GM21390 (cell line): Measurements from ENCODE around the gene PKD1L1.
"Not testable (repeated sequence)": the region's sequence is repeated elsewhere in the genome, so short reads cannot be mapped to it uniquely, and the experiment has no call there.

Experiments used
- ATAC-seq: cut with Tn5 transposase; IDR thresholded peaks from one replicate; pipeline ENCODE4 v1.9.1; 2021; ENCODE audit not compliant: unreplicated experiment

The PKD1L1 gene

GRCh38 chr7:47799524-47799923 lies 148.7 kb downstream of the PKD1L1 start:
- no peak for ATAC-seq

- ATAC-seq = no peak
Measured at GRCh38 chr7:47796347-47796746, 151.9 kb downstream of the PKD1L1 start.

DNA sequence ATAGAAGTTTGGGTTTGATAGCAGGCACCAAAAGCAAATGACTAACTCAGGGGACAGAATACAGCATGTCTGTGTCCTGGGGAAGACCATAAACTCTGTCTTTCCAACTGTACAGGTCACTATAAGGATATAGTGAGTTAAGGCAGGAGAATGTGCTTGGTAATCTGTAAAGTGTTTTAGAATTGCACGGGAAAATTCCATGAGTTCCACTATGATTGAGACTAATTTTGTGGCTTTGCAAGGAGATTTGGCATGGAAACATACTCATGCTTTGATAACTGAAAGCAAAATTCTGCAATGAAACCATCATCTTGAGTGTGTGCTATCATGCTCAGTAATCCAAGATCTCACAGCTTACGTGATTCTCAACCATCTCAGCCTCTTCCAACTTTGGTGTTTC lies 152.6 kb downstream of the PKD1L1 start:
- ATAC-seq = no peak

DNA sequence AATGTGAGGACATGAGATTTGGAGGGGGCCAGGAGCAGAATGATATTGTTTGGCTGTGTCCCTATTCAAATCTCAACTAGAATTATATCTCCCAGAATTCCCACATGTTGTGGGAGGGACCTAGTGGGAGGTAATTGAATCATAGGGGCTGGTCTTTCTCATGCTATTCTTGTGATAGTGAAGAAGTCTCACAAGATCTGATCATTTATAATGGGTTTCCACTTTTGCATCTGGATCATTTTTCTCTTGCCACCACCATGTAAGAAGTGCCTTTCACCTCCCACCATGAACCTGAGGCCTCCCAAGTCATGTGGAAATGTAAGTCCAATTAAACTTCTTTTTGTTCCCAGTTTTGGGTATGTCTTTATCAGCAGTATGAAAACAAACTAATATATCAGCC lies 153.1 kb downstream of the PKD1L1 start:
- not testable (repeated sequence) for ATAC-seq

DNA sequence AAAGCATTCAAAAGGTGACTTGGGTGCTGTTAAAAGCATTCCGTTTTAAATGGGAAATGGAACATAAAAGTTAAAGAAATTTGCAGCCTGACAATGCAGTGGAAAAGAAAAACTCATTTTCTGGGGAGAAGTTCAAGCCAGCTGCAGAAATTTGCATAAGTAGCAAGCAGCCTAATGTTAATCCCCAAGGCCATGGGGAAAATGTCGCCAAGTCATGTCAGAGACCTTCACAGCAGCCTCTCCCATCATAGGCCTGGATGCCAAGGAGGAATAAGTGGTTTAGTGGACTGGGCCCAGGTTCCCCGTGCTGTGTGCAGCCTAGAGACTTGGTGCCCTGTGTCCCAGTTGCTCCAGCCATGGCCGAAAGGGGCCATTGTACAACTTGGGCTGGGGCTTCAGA lies 154.2 kb downstream of the PKD1L1 start:
- ATAC-seq = no peak

DNA sequence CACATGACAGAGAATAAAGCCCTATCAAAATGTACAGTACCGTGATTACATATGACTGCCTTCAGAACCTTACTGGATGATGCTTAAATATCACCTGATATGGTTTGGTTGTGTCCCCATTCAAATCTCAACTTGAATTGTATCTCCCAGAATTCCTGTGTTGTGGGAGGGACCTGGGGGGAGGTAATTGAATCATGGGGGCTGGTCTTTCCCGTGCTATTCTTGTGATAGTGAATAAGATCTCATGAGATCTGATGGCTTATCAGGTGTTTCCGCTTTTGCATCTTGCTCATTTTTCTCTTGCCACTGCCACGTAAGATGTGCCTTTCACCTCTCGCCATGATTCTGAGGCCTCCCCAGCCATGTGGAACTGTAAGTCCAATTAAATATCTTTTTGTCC lies 155.1 kb downstream of the PKD1L1 start:
- not testable (repeated sequence) for ATAC-seq

DNA sequence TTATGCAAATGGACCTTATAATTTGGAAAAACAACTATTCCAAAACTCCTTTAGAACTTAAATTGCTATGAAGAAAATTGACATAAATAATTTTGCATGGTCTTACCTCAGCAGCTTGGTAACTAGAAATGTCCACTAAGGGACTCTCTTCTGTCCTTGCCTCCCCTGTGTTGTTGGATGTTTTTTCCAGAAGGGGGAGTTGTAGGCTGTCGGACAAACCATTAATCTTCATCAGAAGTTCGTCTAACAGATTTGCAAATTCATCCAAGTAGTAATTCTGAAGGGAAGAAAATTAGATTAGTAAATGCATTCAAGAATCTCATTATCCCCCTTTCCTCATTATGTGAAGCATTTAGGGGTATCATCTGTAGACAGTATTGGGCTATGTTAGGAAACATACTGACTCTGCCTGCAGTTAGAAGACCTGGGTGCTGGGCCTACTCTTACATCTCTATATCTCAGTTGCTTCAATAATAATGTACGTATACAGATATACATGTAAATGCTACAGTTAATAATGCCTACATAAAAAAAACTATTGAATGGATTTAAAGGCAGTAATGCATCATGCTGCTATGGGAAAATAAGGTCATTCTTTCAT lies 155.6 kb downstream of the PKD1L1 start:
- ATAC-seq = no peak

DNA sequence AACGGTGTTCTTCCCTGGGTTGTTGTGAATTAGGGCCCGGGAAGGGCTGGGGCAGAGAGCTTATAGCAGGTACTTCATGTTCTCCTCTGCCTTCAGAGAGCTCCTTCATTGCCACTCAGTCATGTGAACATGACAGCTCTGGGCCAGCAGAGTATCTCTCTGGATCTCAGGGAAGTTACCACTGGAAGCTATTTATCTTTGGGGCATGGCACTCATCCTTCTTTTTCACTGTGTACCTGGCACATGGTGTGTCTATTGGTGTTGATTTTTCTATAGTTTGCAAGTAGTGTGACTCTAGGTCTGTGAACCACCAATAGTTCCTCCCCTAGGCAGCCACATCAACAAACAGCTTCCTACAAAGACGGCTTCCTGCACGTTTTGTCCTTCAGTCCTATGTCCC lies 156.6 kb downstream of the PKD1L1 start:
- no peak for ATAC-seq

GRCh38 chr7:47788083-47788482 lies 160.2 kb downstream of the PKD1L1 start:
- no peak for ATAC-seq

DNA sequence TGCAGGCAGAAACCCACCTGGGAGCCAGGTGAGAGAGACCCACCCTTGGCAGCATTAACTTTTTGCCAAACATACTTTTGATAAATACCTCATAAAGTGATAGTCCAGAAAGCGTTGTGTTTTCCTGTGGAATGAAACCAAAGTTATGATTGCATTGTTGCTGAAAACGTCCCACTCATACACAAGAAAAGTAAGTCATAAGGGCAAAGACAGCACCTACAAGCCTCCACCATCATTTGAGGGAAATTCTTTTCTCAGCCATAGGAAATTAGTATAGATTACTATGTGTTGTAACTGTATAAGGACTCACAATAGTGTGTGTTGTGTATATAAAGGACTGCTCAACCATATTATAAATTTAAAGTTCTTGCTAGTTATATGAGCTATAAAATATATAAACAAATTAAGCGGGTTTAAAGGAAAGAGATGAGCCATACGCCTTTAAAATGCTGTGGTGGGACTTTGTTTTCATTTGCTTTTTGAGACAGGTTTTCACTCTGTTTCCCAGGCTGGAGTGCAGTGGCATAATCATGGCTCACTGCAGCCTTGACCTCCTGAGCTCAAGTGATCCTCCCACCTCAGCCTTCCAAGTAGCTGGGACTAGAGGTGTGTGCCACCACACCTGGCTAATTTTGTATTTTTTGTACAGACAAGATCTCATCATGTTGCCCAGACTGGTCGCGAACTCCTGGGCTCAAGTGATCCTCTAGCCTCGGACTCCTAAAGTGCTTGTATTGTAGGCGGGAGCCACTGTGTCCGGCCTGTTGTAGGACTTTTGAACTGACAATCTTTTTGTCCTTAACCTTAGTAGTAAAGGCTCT lies 160.8 kb downstream of the PKD1L1 start:
- ATAC-seq = no peak

DNA sequence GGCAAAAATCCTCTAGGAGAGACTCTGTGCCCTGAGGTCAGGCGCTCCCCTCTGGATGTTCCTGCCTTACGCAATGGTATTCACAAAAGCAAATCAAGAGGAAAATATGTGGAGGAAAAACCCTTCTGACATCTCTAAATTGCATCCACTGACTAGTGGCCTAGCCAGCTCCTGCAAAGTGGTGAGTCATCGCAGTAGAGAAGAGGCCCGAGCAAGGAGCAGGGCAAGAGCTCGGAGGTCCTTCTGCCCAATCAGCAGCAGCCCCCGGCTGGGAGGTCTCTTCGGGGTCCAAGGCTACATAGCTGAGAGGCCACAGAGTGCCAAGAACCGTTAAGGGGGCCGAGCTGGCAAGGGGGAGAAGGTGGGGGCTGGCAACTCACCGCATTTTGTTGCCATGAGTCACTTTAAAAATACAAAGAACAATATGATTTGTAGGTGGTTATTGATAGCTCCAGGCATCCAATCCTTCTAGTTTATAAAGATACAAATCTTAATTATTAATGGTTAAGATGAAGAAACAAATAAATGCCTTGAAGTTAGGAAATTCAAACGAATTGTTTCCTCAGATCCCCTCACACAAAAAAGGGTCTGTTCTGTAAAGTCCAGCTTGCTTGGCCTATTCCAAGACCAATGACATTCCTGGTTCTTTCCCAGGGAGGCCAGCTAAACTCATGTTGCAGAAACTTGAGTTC lies 161.6 kb downstream of the PKD1L1 start:
- ATAC-seq = no peak

- ATAC-seq = no peak
Measured at GRCh38 chr7:47785923-47786556, 162.2 kb downstream of the PKD1L1 start.

- no peak for ATAC-seq
Measured at GRCh38 chr7:47783456-47784223, 164.6 kb downstream of the PKD1L1 start.

DNA sequence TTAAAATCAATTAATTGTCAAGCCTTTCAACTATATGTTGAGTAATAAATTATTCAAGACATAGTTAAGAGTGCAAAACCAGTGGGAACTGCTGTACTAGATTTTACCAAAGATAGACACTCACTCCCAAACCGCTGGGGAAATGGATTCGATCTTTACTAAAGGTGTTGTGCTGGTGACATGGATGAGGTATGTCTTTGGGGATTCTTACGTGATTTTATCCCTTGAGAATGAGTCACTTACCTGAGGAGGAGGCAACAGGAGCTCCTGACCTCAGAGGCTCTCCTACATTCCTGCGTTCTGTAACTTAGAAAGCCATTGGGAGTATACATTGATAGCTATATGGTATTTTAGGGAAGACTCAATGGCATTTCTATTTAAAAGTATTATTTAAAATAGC lies 165.5 kb downstream of the PKD1L1 start:
- no peak for ATAC-seq

- no peak for ATAC-seq
Measured at GRCh38 chr7:47782022-47782421, 166.2 kb downstream of the PKD1L1 start.

DNA sequence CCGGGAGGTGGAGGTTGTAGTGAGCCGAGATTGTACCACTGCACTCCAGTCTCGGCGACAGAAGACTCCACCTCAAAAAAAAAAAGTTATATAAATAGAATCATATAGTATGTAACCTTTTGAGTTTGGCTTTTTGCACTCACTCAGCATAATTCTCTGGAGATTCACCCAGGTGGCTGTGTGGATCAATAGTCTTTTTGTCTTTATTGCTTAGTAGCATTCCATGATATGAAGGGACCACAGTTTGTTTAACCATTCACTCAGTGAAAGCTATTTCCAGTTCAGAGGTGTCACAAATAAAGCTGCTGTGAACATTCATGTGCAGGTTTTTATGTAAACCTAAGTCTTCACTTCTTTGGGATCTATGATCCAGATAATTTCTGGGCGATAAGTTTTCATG lies 167.7 kb downstream of the PKD1L1 start:
- no peak for ATAC-seq

- ATAC-seq = no peak
Measured at GRCh38 chr7:47779341-47779771, 168.9 kb downstream of the PKD1L1 start.

DNA sequence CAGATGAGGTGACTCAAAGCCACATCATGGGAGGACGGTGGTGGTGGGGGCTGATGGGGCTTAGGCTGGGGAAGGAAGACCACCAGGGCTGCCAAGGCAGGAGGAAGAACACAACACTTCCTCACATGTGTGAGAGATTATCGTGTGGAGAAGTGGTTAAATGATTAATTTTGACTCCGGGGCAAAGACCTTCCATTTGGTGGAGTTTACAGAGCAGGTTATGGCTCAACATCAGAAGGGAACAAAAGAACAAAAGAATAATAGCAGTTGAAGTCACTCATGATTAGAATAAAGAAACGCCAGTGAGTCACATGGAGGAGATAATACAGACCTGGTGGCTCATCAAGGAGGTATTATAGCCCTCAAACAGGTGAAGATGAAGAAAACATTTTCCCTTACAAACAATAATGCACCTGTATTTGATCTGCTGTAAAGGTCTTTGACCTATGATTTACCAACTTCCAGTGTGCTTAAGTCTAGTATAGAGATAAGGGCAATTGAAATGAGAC lies 170.1 kb downstream of the PKD1L1 start:
- no peak for ATAC-seq

DNA sequence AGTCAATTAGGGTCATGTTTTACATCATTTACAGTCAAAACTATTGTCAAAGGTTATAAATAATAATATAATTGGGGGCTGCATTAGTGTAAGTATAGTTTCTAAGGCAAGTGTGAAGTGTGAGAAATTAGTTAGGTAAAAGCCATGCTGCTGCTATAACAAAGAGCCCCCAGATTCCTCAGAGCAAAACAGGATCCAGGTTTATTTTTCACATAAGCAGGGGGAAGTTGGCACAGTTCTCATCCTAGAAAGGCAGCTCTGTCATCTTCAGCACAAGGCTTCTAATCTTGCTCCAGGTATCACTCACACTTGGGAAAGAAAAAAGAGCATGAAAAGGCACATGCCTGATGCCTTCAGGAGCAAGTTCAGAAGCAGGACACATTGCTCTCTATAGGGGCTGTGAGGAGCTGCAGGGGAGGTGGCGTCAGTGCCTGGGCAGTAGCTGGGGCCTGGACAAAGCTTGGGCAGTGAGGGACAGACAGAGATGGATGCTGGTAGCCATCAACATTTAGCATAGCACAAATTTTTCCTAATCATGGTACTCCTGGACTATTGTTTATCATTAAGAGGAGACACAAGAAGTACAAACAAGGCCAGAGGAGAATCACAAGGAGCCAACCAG lies 170.6 kb downstream of the PKD1L1 start:
- ATAC-seq = no peak

DNA sequence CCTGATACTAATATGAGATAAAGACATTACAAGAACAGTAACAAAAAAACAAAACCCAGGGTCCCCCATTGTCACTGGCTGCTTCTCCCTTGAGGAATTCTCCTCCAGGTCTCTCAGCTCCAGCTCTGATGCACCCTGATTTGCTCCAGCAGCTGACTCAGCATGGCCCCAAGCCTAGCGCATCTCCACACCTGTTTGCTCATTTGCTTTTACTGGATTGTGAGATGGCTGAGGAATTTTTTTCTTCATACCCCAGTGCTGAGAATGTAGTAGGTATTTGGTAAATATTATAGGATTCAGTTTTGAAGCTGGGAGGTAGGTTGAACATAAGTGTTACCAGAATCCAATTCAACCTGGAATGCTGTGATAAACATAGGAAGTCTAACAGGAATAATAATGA lies 171.9 kb downstream of the PKD1L1 start:
- ATAC-seq = no peak
